HG03469 (cell line): ENCODE measurements around the gene DIABLO.
"Not testable (repeated sequence)": the region's sequence is repeated elsewhere in the genome, so short reads cannot be mapped to it uniquely, and the experiment has no call there.

ENCODE experiments used
- ATAC-seq: cut with Tn5 transposase; IDR thresholded peaks from one replicate; pipeline ENCODE4 v1.9.1; 2021; ENCODE audit warnings: mild to moderate bottlenecking, moderate library complexity, moderate number of reproducible peaks; ENCODE audit not compliant: unreplicated experiment

DIABLO gene

DNA sequence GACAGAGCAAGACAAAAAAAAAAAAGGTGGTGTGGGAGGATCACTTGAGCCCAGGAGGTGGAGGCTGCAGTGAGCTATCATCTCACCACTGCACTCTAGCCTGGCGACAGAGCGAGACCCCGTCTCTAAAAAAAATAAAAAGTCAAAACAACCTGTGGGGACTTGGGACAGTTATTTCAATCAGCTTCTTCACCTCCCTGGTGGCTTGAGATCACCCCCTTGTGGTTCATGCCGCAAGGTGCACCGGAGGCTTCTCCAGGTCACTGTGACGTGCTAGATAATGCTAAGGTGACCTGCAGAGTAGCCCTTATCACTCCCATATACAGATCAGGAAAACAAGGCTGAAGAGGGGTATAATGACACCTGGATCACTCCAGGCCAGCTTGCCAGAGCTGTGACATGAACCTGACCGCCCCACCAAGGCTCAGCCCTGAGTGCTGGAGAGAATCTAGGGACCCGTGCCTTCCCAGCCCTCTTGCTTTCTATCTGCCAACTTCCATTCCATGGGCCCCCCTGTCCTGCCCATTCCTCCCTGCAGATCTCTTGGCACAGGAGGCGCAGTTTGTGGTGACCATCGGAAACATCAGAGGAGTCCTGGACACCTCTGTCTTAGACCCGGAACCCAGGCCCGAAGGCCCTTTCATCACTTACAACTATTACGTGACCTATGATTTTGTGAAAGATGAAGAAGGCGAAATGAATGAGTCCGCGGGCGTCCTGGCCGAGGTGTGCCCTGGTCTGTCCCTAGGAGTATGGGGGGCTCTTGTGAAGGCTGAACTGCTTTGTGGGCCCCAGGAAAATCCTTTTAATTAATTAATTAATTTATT, 34.8 kb downstream of the DIABLO start:
- no peak for ATAC-seq

DNA sequence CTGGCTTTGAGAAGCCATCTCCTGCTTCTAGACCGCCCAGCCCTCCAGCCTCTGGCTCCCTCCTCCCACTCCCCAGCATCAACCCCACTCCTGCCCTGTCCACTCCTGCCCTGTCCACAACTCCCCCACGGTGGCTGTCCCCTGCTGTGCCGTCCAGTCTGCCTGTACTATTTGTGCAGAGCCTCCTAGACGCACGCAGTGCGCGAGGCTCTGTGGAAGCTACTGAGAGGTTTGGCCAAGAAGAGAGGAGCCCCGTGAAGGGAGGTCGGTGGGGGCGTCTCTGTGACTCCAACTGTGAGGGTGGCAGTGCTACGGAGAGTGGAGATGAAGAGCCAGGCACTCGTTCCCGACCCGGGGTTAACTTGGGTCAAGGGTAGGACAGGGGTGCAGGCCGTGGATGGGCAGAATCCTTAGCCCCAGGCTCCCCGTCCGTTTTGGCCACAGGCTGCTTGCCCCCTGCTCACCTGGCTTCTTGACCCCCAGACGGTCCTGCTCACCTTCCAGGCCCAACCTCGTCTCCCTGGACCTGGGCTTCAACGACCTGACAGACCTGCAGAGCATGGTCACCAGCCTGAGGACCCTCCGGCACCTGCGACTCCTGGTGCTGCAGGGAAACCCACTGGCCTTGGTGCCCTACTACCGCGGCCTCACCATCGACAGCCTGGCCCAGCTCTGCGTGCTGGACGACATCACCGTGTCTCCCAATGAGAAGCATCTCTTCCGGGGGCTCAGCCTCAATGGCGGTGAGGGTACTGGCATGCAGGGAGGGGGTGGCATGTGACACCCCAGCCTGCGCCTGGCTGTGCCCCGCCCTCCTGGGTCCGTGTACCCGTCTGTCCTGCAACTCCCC, 36.0 kb downstream of the DIABLO start:
- ATAC-seq = no peak

DNA sequence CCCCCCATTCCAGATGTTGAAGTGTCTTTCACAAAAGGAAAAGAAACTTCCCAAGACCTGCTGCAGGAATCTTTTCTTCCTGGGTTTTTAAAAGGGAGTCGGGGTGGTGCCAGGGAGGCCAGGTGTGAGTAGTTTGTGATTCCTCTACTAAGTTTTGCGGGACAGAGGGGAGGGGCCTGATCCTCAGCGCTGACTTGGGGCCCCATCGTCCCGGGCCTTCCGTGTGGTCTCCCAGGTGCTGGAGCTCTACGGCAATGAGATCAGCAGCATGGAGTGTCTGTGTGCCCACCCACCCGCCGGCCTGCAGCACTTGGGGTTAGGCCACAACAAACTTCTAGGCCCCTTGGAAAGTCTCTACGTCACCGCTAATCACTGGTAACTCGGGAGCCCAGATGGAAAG, 38.4 kb downstream of the DIABLO start:
- ATAC-seq = no peak

DNA sequence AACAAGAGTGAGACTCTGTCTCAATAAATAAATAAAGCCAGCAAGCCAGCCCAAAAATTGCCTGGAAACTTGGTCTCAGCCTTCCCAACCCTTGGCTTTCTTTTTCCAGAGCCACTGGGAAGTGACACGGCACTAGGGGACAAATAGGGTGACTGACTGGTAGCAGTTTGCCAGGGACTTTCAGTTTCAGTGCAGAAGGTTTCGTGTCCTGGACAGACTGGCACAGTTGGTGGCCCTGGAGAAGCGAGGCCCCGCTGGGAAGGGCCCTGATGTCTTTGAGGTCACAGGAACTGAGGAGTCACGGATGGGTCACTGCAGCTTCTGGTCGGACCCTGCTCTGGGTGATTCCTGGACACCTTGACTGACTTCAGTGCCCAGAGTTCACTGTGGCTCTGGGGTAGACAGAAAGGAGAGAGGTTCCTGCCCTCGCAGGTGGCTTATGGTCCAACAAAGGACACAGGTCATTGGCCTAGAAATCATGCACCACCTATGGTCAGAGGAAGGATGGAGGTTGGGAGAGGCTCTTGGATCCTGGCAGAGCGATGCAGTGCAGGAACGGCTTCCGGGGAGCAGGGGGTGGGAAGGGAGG, 40.3 kb downstream of the DIABLO start:
- no peak for ATAC-seq

DNA sequence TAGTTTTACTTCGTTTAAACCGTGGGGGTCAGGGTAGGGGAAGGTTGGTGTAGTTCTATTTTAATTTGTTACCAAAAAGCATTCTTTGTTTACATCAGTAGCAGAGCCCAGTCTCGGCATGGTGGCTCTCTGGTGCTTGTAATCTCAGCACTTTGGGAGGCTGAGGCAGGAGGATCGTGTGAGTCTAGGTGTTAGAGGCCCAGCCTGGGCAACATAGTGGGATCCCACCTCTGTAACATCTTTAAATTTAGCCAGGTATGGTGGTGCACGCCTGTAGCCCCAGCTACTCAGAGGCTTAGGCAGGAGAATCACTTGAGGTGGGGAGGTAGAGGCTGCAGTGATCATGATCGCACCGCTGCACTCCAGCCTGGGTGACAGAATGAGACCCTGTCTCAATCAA, 40.8 kb downstream of the DIABLO start:
- ATAC-seq = no peak

DNA sequence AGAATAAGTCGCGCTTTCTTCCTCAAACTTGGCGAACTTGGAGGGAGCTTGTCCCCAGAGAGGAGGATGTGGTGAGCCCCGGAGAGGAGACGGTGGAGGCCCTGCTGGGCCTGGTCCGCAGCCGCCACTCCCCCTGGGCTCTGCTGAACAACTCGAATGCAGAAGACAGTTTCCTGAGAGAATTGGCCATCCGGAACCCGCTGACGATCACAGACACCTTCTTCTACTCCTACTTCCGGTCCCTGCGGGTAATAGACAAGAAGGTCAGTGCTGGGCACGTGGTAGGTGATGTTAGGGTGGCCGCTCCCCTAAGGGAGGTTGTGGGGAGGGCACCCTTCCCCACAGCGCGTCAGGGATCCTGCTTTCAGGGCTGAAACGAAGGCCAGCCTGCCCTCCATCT, 41.3 kb downstream of the DIABLO start:
- no peak for ATAC-seq

DNA sequence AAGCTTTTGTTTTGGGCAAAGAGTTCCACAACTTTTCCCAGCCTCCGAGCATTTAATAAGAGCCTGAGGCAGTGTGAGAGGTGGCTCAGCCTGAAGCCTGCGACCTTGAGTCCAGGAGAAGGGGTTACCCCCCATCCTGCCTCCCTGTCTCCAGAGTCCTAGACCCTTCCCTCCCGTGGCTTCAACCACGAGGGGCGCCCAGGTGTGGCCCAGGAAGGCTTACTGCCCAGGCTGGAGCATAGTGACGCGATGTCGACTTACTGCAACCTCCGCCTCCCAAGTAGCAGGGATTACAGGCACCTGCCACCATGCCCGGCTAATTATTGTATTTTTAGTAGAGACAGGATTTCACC, 42.3 kb downstream of the DIABLO start:
- ATAC-seq = no peak

DNA sequence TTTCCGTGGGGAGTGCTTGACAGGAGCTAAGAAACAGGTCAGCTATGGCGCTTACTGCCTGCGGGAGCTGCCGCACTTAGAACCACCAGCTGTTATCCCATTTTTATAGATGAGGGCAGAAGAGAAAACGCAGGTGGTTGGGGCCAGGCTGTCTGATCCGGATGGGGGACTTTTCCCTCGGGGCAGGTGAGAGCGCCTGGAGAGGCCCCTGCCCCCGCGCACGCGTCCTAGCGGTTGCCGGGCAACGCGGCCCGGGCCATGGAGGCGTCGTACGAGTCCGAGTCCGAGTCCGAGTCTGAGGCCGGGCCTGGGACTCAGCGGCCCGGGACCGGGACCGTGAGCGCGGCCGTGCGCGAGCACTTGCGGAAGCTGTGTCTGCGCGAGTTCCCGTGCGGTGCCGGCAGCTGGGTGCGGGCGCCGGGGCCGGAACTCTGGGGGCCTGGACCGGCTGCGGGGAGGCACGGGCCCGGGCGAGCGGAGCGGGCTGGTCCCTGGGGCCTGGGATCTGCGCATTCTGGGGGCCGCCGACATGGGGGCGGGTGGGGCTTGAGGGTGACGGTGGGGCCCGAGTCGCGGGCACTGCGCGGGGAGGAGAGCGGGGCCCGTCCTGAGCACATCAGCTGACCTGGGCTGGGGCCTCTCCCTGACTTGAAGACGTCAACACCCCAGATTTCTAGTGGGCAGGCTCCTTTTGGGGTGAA, 42.8 kb downstream of the DIABLO start, which contains the start of gene LRRC43:
Gene LRRC43 (plus strand): TSS at position 237 of the 701 bp plus-strand sequence. CDS start 22 bp downstream, at position 259.
- ATAC-seq = no peak

DNA sequence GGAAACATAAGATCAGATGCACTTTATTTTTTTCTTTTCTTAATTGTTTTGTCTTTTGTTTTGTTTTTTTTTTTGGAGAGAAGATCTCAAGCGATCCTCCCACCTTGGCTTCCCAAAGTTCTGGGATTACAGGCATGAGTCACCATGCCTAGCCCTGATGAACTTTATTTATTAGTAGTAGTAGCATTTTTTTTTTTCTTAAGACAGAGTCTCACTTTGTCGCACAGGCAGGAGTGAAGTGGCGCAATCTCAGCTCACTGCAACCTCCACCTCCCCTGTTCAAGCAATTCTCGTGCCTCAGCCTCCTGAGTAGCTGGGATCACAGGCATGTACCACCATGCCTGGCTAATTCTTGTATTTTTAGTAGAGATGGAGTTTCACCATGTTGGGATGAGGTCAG, 49.4 kb downstream of the DIABLO start:
- ATAC-seq = not testable (repeated sequence)

DNA sequence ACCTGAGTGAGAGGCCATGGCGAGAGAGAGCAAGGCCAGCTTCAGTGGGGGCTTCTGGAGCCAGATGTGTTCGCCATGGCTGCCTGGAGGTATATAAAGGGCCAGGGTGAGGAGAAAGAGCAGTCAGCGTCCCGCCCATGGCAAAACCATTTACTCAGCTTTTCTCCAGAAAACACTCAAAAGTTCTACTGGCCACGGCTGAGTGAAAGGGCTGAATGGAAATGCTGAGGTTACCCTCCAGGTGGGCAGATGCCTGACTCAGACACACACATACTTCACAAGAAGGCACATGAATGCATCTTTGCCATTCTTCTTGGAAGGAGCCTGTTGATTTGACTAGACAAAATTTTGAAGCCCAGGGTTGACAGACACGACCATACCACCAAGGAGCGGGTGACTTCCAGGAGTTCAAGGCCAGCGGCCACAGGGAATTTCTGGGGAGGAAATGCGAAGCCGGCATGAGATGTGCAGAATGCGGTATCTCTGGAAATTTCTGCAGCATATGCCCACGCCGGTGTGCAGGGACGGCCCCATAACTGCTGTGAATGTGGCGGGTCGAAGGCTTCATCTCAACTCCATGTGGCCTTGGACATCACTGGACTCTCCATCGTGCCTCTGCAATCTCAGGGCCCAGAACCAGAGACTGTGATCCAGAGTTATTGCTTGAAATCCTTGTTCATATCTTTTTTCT, 51.6 kb downstream of the DIABLO start, which contains the start of gene IL31:
Gene IL31 (minus strand): TSS at position 67 of the 691 bp plus-strand sequence. CDS start 49 bp downstream, at position 18.
- ATAC-seq = no peak

DNA sequence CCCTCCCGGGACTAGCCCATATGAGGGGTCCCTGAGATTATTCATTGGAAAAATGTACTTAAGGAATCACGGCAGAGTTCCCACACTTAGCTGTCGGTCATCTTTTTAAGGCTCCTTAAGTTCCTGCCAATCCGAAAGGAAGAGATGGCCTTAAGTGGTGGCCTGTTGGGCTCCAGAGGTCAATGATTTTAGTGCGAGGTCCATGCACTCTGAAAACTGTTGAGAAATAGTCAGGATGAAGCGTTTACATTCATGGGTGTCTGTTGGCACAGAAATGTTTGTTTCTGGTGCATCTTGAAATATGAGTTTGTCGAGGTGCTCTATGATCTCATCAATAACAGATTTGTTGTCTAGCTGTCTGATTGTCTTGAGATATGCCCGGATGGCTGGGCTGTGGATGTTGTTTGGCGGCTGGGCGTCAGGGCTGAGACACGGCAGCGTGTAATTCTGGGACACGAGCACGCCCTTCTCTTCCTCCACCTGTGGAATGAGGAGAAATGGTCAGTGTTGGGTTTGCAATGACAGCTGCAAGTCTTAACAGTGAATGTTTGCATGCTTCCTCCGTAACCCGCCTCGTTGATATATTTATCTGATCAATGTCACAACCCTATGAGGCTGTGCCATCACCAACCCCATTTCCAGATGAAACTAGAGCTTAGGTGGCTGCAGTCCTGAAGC, 53.5 kb downstream of the DIABLO start:
- ATAC-seq = no peak

DNA sequence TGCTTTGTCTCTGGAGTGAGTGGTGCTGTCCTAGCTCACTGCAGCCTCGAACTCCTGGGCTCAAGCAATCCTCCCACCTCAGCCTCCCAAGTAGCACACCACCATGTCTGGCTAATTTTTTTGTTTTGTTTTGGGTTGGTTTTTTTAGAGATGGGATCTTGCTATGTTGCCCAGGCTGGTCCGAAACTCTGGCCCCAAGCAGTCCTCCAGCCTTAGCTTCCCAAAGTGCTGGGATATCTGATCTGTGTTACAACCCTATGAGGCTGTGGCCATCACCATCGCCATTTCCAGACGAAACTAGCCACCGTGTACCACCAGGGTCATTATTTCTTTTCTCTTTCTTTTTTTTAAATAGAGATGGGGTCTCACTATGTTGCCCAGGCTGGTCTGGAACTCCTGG, 54.5 kb downstream of the DIABLO start:
- no peak for ATAC-seq

DNA sequence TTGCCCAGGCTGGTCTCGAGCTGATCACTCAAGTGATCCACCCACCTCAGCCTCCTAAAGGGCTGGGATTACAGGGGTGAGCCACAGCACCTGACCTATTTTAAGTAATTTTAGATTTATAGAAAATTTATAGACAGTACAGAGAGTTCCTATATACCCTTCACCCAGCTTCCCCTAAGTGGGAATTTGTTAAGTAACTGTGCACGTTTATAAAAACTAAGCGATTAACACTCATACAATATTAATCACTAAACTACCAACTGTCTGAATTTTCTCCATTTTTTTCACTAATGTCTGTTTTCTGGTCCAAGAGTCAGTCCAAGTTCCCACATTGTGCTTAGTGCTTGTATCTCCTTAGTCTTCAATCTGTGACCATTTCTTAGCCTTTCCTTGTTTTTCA, 57.4 kb downstream of the DIABLO start:
- no peak for ATAC-seq

DNA sequence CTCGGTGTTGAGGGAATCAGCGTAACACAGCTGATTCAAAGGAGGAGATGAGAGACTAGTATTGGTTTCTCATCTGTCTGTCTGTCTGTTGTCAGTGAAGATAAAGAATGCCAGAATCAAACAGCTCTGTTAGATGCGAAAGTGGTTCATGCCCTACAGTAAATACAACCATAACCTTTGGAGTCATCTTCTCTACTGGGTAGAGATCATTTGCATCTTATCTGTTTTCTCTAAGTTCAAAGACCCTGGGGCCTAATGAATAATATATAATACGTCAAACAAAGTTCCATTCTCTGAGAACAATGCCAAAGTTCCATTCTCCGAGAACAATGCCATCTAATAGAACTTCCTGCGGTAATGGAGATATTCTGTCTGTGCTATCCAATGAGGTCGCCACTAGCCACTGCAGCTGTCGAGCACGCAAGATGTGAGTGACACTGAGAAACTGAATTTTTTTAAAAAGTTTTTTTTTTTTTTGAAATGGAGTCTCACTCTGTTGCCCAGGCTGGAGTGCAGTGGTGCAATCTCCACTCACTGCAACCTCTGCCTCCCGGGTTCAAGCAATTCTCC, 58.4 kb downstream of the DIABLO start:
- no peak for ATAC-seq

DNA sequence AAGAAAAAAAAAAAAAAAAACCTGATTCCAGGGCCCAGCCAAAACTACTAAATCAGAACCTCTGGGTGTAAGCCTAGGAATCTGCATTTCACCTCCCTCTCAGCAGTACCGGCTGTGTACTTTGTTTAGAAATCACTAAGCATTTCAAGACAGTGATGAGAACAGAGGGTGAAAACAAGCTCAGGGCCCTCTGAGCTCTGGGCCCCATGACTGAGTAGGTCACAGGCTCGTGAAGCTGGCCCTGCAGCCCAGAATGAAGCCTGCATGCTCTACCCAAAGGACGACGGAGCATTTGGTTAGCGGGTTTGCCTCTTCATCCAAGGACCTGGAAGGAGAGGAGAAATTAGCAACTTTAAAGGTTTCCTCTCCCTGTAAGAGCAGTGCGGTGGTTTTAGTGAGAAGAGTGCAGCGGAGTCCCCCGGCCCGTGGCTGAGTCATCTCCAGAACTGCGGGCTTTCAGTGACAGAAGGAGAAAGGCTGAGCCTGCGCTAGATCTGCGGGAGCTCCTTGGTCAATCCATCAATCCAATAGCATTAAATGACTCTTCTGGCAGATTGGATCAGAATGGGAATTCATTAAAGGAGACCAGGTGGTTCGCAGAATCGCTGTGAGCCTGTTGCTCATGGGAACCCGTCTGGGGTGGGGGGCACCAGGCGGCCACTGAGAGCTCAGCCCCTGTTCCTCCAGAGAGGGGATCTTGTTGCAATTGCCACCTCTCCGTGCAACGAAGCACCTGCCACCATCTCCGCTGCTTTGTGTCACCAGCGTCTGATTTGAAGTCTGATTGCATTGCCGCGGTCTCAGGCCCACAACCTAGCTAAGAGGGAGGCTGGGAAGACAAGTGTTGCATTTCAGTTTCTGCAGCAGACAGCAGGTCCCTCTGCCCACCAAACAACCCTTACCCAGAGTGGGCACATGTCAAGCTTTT, 59.2 kb downstream of the DIABLO start:
- no peak for ATAC-seq

DNA sequence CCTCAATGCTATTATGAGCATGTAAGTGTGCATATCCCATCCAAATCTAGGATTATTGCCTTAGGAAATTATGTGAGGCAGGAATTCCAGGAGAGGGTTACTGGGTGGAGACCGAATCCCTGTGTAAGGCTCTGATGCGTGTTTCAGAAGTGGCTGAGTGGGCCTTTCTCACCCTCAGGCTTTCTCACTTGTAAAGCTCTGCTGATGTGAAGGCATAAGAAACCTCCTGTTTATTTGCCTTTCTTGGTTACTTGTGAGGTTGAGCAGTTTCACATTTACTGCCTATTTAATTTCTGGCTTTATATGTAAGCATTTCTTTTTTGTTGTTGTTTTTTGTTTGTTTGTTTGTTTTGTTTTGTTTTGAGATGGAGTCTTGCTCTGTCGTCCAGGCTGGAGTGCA, 62.9 kb downstream of the DIABLO start:
- ATAC-seq = no peak

DNA sequence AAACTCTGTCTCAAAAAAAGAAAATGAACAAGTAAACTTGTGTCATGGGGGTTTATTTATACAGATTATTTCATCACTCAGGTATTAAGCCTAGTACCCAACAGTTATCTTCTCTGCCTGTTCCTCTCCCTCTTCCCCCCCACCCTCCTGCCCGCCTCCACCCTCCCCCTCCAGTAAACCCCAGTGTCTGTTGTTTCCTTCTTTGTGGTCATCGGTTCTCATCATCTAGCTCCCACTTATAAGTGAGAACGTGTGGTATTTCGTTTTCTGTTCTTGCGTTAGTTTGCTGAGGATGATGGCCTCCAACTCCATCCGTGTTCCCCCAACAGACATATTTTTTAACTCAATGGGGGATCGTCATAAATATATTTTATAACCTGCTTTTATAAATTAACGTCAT, 64.2 kb downstream of the DIABLO start:
- no peak for ATAC-seq

DNA sequence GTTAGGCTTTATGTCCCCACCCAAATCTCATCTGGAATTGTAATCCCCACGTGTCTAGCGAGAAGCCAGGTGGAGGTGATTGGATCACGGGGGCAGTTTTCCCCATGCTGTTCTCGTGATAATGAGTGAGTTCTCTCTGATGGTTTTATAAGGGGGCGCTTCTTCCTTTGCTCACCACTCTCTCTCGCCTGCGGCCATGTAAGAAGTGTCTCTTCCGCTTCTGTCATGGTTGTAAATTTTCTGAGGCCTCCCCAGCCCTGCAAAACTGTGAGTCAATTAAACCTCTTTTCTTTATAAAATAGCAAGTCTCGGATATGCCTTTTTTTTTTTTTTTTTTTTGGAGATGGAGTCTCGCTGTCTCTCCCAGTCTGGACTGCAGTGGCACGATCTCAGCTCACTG, 65.1 kb downstream of the DIABLO start:
- ATAC-seq = no peak
